MM.1S (cell line): ENCODE results near the gene SOBP.

Source experiments
- CTCF ChIP-seq: fragments of 300-600 bp; sonication (generic); IDR thresholded peaks from 2 replicates; pipeline ENCODE4 v1.5.1; 2016; ENCODE audit warnings: antibody characterized with exemption, low read length, mixed read lengths
- EZH2 ChIP-seq: fragments of 300-600 bp; sonication (generic); optimal IDR thresholded peaks from 2 replicates; pipeline ENCODE3; 2017; ENCODE audit warnings: low read depth, mild to moderate bottlenecking, antibody characterized with exemption, low read length, mixed read lengths
- EZH2phosphoT487 ChIP-seq: fragments of 300-600 bp; sonication (generic); IDR thresholded peaks from 2 replicates; pipeline ENCODE4 v1.6.1; 2018; ENCODE audit warnings: antibody characterized with exemption, low read length

GRCh38 chr6:107534571-107535141 is 44.7 kb downstream of the SOBP start:
- TF ChIP-seq CTCF = no peak
- TF ChIP-seq EZH2 = no peak
- TF ChIP-seq EZH2phosphoT487 = no peak
